HG02588 (cell line): ENCODE results near the gene TLR9.

ENCODE experiments used
- ATAC-seq: cut with Tn5 transposase; IDR thresholded peaks from one replicate; pipeline ENCODE4 v1.9.1; 2021; ENCODE audit warnings: mild to moderate bottlenecking, moderate library complexity; ENCODE audit not compliant: unreplicated experiment

Gene TLR9

DNA sequence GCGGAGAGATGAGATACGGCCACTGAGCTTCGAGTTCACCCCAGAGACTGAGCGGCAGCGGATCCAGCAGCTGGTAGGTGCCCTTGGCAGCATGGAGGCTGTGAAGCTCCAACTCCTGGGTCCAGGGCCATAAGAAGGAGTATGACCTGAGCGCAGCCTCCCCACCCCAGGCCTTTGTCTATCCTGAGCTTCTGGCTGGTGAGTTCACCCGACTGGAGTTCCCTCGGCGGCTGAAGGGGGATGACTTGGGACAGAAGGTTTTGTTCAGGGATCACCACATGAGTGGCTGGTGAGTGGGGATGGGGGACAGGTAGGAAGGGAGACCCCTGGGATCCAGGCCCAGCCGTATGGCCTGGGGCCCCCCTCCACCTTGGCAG is 22.7 kb upstream of the TLR9 start:
- ATAC-seq = no peak

DNA sequence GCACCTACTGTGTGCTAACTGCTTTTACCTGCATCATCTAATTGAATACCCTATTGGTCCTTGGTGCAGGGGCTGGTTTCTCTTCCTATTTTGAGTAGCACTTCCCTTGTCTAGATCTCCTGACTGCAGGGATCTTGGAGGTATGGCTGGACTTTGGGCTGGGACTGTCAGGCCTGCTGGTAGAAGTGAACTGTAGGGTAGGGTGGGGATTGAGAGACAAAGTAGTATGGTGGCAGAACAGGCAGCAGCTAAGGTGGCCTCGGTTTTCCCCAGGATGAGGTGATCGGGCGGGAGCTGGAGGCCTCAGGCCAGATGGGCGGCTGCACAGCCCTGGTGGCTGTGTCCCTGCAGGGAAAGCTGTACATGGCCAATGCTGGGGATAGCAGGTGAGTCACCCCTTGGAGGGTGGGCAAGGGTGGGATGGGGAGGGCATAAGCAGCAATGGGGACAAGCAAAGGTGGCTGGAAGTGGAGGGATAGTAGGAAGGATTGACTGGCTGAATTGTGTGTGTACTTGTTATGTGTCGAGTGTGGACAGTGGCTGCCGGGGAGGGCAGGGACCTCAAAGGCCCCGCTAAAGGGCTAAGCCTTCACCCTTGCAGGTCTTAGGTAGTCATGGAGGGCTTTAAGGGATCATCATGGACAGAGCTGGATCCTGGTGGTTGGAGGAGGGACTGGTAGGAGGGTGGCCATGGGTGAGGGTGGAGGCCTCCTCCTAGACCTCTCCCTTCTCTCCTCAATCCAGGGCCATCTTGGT is 22.1 kb upstream of the TLR9 start:
- no peak for ATAC-seq

DNA sequence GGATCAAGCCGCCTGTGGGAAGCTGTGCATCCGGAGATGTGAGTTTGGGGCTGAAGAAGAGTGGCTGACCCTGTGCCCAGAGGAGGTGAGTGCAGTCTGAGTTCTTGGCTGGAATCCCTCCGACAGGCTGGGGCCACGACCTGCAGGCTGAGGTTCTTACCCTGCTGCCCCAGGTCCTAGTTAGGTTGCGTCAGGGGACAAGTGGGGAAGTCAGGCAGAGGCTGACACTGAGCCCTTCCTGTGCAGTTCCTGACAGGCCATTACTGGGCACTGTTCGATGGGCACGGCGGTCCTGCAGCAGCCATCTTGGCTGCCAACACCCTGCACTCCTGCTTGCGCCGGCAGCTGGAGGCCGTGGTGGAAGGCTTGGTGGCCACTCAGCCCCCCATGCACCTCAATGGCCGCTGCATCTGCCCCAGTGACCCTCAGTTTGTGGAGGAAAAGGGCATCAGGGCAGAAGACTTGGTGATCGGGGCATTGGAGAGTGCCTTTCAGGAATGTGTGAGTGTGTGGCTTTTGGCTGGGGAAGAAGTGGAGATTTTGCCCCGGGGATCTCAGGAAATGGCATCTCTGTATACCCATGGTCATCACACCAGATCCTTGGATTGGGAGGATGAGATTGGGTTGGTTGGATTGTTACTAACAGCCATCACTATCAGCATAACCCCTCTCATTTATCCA is 21.4 kb upstream of the TLR9 start:
- ATAC-seq = no peak

DNA sequence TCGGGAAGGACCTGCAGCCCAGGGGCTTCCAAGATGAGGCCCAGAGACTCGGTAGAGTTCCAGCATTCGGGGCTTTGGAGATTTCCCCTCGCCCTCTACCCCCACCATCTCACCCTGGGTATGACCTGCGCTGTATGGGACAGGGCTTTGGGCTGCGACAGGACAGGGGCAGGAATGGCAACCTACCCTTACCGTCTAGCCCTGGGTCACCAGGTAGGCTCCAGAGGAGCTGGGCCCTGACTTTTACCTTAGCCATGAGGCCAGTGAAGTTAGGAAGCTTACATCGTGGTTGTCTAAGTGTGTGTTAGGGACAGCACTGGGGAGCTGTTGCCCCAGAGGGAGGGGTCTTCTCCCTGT is 20.8 kb upstream of the TLR9 start:
- no peak for ATAC-seq

DNA sequence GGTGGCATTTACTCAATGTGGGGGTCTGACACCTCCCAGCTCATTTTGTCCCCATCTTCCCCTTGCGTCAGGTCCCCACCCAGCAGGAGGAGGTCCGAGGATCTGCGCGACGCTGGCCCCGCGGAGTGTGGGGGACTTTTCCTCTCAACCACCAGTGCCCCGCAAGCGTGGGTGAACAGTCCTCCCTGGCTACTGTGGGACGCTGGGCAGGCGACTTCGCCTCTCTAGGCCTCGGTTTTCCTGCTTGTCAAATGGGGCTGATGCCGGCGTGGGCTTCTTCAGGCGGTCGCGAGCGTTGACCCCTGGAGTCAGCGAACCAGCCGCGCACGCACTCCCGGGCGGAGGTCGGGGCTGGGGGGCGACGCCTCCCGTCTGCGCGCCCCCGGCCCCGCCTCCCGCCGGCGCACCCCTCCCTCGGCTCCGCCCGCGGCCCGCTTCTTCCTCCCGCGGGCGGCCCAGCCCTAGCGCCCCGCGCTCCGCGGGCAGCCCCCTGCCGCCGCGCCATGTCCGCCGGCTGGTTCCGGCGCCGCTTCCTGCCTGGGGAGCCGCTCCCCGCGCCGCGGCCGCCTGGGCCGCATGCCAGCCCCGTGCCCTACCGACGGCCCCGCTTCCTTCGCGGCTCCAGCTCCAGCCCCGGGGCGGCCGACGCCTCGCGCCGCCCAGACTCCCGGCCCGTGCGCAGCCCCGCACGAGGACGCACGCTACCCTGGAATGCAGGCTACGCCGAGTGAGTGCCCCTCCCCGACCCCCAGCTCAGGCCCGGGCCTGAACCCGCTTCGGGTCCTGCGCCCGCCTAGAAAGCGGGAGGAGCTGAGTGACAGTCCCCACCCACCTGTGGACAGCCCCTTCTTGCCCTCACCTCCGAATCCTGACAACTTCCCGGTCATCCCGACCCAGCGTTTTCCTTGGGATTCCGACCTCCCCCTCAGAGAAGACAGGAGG is 20.1 kb upstream of the TLR9 start, which contains the start of gene PPM1M:
TSS of gene PPM1M (plus strand) at position 438 of the 942 bp plus-strand sequence. CDS start at position 504, 66 bp downstream.
- ATAC-seq = peak; percentile 34

DNA sequence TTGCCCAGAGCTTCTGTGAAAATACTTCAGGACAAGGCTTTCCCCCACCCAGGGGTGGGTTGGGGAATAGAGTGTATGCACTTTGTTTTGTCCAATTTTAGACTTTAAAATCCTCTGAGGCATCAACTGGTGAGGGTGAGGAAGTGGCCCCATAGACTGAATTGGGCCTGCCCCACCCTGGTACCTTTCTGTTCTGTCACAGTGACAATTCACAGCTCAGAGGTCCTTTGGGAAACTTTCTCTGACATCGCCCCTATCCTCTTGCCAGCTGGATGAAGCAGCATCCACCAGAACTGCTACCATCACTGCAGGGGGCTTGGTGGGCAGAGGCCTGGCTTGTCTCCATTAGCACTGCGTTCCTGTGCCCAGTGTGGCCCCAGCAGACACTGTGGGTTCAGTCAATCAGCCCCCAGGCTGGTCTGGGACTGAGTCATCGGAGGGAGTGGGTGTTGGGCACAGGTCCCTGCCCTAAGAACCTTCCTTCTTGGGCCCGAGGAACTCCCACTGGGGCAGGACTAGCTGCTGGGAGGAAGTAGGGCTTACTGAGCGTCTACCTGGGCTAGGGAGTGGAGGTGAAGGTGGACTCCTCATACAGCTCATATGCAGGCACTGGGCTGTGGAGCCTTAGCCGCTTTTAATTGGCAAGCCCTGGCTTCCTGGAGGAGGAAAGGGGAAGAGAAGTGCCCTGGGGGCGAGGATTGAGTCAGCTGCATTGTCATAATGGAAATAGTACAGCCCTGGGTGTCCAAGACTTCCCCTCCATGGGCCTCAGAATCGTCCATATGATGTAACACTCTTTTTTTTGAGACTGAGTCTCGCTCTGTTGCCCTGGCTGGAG is 18.6 kb upstream of the TLR9 start:
- ATAC-seq = peak; percentile 28

DNA sequence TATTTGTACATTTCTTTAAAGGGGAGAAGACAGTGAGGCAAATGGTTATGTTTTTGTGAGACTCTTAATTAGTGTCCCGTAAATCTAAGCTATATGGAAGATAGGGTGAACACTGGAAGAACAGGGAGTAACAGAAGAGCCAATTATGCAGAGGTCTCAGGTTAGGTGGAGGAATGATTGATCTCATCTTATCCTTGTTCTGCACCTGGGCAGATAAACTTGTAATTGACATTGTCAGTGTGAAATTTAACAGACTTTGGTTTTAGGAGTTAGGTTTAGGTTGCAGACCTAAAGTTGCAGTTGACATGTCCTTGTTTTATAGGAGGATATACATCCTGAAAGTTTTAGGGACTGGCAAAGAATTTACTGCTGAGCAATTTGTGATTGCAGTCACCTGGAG is 16.6 kb upstream of the TLR9 start:
- ATAC-seq = no peak

DNA sequence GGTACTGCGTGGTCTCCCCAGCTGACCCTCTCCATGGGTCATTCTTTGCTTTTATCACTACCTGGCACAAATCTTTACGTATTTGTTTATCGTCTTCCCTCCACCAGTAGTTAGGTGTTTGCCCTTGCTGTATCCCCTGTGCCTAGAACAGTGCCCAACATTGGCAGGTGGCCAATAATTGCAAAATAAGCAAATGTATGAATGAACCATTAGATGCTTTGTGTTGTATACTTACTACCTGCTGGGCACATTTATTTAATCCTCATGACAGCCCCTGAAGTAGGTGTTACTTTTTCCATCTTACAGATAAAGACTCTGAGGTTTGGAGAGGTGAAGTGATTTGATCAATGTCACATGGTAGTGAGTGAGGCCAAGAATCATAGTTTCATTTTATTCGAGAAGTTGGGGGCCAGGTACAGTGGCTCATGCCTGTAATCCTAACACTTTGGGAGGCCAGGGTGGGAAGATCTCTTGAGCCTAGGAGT is 15.5 kb upstream of the TLR9 start:
- no peak for ATAC-seq

DNA sequence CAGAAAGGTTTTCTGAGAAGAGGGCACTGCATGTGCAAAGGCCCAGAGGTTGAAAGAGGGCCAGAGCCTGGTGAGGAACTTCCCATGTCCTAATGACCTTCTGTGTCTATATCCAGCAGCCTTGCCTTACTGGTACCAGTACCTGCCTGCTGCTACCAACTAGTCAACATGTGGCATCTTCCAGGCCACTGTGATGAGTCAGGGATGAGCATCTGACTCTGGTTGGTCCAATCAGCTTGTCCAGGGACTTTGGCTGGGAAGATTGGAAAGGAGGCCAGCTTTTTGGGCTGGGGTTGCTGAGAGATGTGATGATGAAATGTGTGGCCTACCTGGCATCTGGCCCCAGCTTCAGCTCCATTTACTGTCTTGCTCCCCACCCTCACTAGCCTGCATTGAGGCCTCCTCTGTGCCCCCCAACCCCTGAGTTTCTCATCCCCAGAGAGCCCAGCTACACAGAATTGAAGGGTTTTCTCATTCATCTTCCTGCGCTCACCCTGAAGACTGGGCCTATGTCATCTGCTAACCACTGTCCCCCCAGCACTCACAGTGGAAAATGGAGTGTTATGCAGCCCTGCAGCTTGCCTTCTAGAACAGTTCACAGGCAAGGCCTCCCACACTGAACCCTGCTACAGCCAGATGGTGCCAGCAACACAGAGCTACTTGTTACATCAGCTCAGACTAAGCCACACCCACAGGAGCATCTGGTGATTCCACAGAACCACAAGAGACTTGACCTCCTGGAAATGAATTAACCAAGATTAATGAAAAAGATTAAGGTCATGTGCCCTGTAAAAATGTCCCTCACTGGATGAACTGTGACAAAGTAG is 14.8 kb upstream of the TLR9 start:
- ATAC-seq = no peak

DNA sequence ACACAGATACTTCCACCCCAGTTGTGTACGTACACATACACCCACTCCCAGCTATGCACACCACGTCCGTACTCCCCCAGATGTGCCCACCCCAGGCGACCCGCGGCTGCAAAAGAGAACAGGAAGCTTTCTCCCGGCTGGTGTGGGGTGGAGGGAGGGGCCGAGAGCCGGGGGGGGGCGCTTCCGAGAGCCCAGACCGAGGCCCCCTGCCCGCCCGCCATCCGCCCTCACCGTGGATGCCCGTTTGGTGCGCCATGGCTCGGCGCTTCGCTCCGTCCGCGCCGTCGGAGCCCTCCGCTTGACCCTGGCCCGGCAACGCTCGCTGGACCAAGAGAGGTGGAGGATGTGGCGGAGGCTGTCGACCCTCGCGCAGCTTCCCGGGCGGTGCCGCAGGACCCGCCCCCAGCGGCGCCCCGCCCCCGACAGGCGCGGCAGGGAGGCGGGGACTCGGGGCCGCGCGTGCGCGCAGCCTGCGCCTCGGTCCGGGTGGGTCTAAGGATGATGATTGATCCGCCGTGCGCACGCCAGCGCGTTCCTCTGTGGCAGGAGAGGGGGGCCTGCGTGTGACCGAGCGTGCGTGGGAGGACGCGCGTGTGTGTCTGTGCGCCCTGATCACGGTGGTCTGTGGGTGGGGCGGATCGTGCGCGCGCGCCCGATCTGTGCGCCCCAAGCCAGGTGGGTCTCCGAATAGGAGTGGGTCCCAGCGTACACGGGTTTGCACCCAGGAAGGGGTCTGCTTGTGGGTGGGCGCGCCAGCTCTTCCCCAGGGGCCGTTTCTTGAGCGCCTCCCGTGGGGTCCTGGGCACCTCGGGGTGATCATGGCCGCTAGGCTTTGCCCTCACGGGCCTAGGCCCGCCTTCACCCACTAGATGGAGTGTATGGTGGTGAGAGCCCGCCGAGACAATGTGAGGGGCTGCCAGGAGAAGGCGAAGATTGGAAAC is 13.6 kb upstream of the TLR9 start, which contains the start of gene TWF2:
TSS of gene TWF2 (minus strand) at position 398 of the 941 bp plus-strand sequence. CDS start at position 256, 142 bp downstream.
- ATAC-seq = peak; percentile 76

DNA sequence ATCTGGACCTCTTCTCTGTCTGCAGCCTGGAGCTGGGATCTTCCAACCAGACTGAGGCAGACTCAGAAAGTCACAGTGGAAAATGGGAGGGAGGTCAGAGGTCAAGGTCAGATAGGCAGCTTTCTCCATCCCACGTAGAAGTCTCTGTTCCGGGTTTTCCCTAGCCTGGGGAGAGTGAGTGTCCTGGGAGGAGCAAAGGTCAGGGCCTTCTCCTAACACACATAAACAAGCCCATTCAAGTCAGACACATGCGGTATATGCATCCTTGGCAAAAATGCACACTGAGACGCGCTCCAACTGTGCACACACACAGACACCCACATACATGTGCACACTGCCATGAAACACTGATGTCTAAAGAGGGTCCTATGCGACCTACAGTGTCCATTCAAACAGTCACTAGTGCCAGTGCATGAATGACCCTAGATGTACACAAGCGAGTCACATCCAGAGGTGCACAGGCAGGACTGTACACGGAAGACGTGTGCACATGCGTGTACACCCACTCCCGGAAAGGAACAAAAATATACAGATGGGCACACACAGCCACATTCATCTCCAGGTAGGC is 12.8 kb upstream of the TLR9 start:
- no peak for ATAC-seq

DNA sequence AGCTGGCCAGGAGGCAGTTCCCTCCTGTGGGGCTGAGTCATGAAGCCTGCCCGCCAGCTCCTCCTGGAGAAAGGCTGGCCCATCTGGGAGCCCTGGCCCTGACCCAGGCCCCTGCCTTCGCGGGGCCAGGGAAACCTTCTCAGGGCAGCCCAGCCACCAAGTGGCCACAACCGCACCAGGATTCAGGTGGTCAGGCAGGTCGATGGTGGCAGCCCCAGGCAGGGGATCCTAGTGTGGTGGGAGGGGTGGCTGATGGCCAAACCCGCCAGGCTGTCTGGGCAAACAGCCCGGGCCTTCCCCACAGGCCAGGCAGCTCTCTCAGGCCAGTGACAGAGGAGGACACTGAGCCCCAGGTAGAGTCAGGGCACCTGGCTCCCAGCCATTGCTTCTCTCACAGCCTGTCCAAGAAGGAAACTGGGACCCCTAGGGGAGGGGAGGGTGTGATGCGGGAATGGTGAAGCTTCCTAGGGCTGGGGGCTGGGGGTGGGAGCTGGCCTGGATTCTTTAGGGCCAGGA is 12.3 kb upstream of the TLR9 start:
- no peak for ATAC-seq

DNA sequence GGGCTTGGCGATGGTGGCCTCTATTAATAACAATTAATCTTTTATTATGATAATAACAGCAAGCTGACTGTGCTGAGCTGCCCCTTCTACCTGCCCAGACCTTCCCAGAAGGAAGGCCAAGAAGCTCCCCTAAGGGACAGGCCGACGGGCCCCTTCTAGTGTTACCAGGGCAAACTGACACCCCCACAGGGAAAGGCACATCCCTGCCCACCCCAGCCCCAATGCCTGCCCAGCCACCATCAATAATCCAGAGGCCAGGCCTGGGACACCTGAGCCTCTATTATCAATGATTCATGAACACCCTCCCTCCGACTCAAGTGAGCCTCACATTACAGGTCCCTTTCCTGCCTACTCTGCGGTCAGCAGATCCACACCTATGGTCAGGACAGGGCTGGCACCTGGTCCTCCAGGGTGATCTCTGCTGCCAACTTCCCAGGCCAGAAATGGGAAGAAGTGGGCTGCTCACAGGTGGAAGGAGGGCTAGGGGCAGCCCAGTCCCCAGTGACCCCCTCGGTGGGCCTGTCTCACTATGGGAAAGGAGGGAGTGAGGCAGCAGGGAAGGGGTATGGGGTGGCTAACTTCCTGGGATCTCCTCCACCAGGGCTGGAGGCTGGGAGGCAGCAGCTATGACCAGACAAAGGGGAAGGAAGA is 11.7 kb upstream of the TLR9 start:
- ATAC-seq = no peak

DNA sequence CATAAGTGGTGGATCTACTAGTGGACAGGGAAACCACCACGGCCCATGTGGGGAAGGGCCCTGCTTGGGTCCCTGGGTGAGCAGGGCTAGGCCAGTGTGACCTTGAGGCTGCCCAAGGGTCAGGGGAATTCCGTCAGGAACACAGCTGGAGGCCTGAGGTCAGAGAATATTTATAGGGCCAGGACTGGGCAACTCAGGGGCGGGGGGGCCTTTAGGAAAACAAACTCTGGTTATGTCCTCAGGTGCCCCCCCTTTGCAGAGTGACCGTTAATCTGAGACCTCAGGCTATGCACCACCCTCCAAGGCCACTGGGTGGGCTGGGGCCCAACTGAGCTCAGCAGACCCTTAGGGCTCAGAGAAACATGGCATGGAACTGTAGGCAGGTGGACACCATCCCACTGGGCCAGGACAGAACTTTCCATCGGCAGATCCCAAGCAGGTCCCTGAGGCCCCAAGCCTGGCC is 11.0 kb upstream of the TLR9 start:
- no peak for ATAC-seq

DNA sequence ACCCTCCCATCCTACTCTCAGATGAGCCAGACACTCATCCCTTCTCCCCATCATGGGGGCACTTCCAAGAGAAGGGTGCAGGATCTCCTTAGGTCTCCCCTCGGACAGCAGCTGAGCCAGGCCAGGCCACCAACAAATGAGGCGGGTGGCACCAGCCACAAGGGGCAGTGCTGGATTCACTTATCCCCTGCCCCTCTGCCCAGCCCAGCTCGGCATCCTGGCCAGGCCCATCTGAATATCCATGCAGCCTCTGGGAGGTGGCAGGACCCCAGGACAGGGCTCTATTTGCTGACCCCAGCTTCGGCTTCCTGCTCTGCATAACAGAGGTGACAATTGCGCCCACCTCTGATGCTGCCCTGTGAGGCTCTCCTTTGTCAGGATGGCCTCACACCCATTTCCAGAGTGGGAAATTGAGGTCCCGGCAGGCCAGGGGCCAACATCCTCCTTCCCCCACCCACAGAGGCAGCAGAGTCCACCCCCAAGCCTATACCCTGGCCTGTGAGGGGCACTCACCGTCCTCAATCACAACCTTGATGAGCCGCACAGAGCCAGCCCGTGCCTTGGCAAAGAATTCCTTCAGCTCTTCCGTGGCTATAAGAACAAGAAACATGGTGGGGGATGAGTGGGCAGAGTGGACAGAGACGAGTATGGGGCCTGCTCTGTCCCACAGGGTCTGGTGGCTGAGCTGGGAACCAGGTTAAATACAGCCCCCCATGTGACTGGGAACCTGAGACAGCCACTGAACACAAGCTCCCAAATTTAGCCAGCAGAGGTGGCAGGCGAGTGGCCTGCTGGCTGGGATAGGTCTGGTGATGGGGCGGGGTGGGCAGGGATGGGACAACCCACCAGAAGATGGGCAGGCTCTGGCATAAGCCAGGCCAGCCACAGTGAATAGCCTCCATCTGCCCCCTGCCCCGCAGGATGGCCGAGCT is 9.3 kb upstream of the TLR9 start:
- ATAC-seq = no peak

DNA sequence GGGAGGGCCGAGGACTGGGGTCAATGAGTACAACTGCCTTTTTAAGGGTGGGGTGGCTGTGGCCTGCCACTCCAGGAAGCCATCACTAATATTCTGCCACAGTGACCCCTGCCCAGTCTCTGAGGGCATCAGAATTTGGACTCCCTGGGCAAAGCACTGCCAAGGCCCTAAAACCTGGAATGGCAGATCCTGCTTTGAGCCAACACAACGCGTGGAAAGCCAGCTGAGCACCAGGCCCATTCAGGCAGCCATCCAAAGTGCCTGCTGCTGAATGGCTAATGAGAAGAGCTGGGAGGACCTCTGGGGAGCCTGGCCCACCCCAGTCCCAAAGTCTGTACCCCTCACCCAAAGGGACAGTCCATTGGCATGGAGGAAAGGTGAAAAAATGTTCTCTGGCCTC is 8.5 kb upstream of the TLR9 start:
- no peak for ATAC-seq
